A549 (cell line): Measurements from ENCODE around the gene PKP1.

Source experiments
- MAFK ChIP-seq: fragments of 450-650 bp; IDR thresholded peaks from 2 replicates; pipeline ENCODE4 v1.6.1; 2014; ENCODE audit not compliant: partially characterized antibody
- MAZ ChIP-seq: fragments of 150-350 bp; IDR thresholded peaks from 2 replicates; pipeline ENCODE4 v1.6.1; 2014; ENCODE audit warnings: antibody characterized with exemption, low read depth, low read length, borderline replicate concordance
- POLR2A ChIP-seq: IDR thresholded peaks from 2 replicates; pipeline ENCODE4 v1.6.1; 2012; ENCODE audit warnings: mild to moderate bottlenecking, low read length
- POLR2AphosphoS2 ChIP-seq: conservative IDR thresholded peaks from 2 replicates; pipeline ENCODE4 v1.6.1; 2012; ENCODE audit warnings: low read length, improper control_type of control experiment, inconsistent platforms
- RCOR1 ChIP-seq: fragments of 150-350 bp; IDR thresholded peaks from 2 replicates; pipeline ENCODE4 v1.6.1; 2014; ENCODE audit warnings: antibody characterized with exemption, low read length, low read depth
- RFX5 ChIP-seq: fragments of 450-650 bp; IDR thresholded peaks from 2 replicates; pipeline ENCODE4 v1.7.1; 2014; ENCODE audit warnings: antibody characterized with exemption, mild to moderate bottlenecking, moderate library complexity
- TF ChIP-seq, protein P1 (sequence below): fragments of >200 bp; sonication (Bioruptor Twin); formaldehyde crosslinking; IDR thresholded peaks from 3 replicates; pipeline ENCODE4 v1.5.1; 2016
- TF ChIP-seq, protein P2 (sequence below): fragments of >200 bp; sonication (Bioruptor Twin); formaldehyde crosslinking; IDR thresholded peaks from 3 replicates; pipeline ENCODE4 v1.6.1; 2016

GRCh38 chr1:201274616-201275252 lies 8.6 kb upstream of the PKP1 start:
- TF ChIP-seq, protein P1, sequence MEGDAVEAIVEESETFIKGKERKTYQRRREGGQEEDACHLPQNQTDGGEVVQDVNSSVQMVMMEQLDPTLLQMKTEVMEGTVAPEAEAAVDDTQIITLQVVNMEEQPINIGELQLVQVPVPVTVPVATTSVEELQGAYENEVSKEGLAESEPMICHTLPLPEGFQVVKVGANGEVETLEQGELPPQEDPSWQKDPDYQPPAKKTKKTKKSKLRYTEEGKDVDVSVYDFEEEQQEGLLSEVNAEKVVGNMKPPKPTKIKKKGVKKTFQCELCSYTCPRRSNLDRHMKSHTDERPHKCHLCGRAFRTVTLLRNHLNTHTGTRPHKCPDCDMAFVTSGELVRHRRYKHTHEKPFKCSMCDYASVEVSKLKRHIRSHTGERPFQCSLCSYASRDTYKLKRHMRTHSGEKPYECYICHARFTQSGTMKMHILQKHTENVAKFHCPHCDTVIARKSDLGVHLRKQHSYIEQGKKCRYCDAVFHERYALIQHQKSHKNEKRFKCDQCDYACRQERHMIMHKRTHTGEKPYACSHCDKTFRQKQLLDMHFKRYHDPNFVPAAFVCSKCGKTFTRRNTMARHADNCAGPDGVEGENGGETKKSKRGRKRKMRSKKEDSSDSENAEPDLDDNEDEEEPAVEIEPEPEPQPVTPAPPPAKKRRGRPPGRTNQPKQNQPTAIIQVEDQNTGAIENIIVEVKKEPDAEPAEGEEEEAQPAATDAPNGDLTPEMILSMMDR, result no peak
- TF ChIP-seq RFX5, result no peak
- no peak for TF ChIP-seq MAZ
- TF ChIP-seq POLR2A, result no peak
- no peak for TF ChIP-seq POLR2AphosphoS2
- no peak for TF ChIP-seq MAFK
- TF ChIP-seq, protein P2, sequence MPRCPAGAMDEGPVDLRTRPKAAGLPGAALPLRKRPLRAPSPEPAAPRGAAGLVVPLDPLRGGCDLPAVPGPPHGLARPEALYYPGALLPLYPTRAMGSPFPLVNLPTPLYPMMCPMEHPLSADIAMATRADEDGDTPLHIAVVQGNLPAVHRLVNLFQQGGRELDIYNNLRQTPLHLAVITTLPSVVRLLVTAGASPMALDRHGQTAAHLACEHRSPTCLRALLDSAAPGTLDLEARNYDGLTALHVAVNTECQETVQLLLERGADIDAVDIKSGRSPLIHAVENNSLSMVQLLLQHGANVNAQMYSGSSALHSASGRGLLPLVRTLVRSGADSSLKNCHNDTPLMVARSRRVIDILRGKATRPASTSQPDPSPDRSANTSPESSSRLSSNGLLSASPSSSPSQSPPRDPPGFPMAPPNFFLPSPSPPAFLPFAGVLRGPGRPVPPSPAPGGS, result no peak
- TF ChIP-seq RCOR1, result no peak
